ENCODE results near the gene LRMDA.

LRMDA gene

DNA sequence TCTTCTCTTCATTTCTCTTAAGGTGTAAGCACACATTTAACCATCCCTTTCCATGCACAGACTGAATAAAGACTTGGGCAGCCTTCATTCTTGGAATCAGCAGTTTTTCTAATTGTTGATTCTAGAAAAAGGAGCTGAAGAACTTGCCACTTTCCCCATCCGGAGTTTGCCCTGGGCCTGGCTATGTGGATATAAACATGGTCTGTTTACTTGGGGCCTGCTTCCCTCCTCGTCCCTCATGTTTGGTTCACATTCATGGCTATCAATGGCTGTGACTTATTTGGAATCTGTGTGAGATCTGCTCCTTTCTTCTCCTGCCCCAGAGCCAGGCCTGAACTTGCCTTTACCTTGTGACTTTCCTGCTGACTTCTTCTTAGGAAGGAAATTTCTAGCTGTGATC lies 199.3 kb downstream of the LRMDA start:
- H3K4me3 ChIP-seq (ENCODE audit: low read depth, low read length) = no peak overlapping the region
- TF ChIP-seq, protein P1, sequence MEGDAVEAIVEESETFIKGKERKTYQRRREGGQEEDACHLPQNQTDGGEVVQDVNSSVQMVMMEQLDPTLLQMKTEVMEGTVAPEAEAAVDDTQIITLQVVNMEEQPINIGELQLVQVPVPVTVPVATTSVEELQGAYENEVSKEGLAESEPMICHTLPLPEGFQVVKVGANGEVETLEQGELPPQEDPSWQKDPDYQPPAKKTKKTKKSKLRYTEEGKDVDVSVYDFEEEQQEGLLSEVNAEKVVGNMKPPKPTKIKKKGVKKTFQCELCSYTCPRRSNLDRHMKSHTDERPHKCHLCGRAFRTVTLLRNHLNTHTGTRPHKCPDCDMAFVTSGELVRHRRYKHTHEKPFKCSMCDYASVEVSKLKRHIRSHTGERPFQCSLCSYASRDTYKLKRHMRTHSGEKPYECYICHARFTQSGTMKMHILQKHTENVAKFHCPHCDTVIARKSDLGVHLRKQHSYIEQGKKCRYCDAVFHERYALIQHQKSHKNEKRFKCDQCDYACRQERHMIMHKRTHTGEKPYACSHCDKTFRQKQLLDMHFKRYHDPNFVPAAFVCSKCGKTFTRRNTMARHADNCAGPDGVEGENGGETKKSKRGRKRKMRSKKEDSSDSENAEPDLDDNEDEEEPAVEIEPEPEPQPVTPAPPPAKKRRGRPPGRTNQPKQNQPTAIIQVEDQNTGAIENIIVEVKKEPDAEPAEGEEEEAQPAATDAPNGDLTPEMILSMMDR (IDR thresholded peaks at IDR 0.05; ENCODE audit: borderline replicate concordance, insufficient read depth, low read depth, low read length) = no peak

DNA sequence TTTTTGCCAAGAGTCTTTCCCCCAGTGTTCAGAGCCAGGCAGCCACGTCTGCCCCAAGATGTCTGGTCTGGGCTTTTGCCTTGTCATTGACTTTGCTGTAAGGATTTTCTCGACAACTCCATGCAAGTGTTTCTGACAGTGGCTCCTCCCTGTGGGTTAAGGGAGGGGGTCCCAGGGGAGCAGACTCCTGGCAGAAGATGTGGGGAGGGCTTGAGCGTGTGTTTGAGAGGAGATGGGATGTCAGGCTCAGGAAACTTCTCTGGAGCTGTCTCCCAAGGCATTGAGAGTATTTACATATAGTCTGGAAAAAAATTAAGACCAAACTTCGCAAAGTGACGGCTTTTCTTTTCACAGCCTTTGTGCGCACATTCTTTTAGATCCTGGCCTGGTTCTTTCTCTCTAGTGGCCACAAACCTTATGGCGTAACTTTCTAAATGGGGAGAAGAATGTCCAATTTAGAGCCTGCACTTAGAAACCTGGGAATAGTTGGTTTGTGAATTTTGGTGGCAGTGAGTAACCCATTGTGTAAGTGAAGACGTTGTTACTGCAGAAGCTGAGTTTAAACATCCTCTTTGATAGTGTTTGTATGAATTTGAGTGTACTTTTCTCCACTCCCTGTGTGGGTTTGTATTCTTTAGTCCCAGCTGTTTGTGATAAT lies 201.5 kb downstream of the LRMDA start:
- TF ChIP-seq, protein P1 (IDR thresholded peaks at IDR 0.05; ENCODE audit: borderline replicate concordance, insufficient read depth, low read depth, low read length) = no peak
- no peak overlapping the region for H3K4me3 ChIP-seq (ENCODE audit: low read depth, low read length)

DNA sequence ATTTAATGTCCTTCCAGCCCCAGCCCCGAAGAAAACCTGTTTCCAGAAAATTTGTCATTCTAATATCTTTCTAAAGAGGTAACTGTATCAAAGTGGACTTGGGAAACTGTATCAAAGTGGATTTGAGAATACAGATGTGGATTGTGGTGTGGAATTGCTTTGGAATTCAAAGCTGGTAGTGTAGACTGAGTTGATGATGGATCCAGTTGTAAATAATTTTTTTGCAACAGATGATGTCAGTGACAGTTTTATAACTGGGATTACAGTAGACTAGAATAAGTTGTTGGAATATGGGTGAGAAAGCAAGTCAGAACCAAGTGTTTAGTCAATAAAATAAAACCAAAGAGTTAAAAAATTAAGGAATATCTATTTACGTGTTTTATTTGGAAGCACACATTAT lies 202.1 kb downstream of the LRMDA start:
- H3K4me3 ChIP-seq (ENCODE audit: low read depth, low read length) = no peak overlapping the region
- TF ChIP-seq, protein P1 (IDR thresholded peaks at IDR 0.05; ENCODE audit: borderline replicate concordance, insufficient read depth, low read depth, low read length) = no peak

- TF ChIP-seq, protein P1 (IDR thresholded peaks at IDR 0.05; ENCODE audit: borderline replicate concordance, insufficient read depth, low read depth, low read length) = no peak
These were observed 203.5 kb downstream of the LRMDA start for GRCh38 chr10:75634947-75635346.

DNA sequence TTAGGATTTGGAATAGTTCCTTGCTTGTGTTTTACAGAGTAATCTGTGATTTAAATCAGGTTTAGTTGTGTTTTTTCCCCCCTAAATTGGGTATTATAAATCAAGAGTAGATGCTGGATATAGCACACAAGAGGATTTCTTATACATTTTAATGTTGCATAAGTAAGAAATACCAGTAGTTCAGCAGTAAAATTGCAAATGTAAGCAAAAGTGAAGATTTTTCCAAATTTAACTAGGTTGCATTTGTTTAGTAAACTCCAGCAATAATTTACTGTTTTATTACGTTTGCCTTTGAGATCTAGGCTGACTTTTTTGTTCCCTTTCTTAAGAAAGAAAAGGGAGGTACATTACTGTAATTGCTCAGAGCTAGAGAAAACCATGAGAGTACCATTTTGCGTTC lies 207.3 kb downstream of the LRMDA start:
- no peak overlapping the region for H3K4me3 ChIP-seq (ENCODE audit: low read depth, low read length)
- TF ChIP-seq, protein P1 (IDR thresholded peaks at IDR 0.05; ENCODE audit: borderline replicate concordance, insufficient read depth, low read depth, low read length) = no peak

More at GRCh38 chr10:75634947-75635346, 203.5 kb downstream of the LRMDA start:
- no peak overlapping the region for H3K4me3 ChIP-seq (ENCODE audit: low read depth, low read length)

GRCh38 chr10:75639736-75640135 lies 208.3 kb downstream of the LRMDA start:
- TF ChIP-seq, protein P1 (IDR thresholded peaks at IDR 0.05; ENCODE audit: borderline replicate concordance, insufficient read depth, low read depth, low read length) = no peak
- no peak overlapping the region for H3K4me3 ChIP-seq (ENCODE audit: low read depth, low read length)

GRCh38 chr10:75640381-75640780 lies 209.0 kb downstream of the LRMDA start:
- no peak overlapping the region for H3K4me3 ChIP-seq (ENCODE audit: low read depth, low read length)
- TF ChIP-seq, protein P1 (IDR thresholded peaks at IDR 0.05; ENCODE audit: borderline replicate concordance, insufficient read depth, low read depth, low read length) = no peak
